ENCODE measurements around the gene GPRASP2. TPM values are rescaled to one million over a fixed set of nuclear protein-coding genes. Genes with fewer than 3 reads are reported as not detected.

The GPRASP2 gene
- total and polyA plus RNA-seq, 4 donors: 1.8 to 10.2 (median 5.4) TPM

DNA sequence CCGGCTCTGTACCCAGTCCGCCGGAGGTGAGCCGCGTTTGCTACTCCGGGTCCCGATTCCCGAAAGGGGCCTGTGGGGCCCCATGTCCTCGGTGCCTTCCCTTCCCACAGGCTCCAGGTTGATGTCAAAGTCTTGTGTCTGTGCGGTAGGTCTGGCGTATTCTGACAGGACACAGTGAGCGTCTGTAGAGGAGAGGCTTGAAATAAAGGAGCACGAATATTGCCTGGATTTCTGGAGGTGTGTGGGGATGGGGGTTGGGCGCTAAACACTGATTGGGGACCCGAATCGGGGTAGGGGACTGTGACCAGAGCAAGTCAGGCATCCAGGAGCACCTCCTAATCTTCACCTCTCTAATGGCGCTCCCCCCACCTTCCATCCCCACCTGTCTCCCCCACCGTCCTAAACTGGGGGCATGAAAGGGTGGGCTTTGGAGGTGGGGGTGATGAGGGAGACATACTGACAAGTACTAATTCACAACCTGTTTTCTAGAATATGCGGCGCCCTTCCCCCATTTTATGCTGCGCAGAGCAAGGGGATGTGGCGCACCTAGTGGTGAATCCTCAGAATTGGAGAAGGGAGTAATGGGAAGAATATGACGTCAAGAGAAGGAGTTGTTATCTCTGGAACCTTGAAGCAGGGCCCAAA, 855 bp downstream of the GPRASP2 start:
- 3% methylated on average over 23 of the region's 23 CpGs for WGBS
- H3K4me1 ChIP-seq (ENCODE audit: control insufficient read depth in 4 of 4, insufficient read depth in 4 of 4, low read length in 3 of 4): peaks cover 0 to 4% (median under 1%) of the 10 kb centered on the region in 4 donors
- H3K27ac ChIP-seq (ENCODE audit: low read depth in 1 of 2, low read length in 2 of 2): peak overlapping the region; percentile 82 to 94
- H3K9me3 ChIP-seq (ENCODE audit: control insufficient read depth in 4 of 4, low read length in 3 of 4): no peaks in the 10 kb centered on the region
- peak overlapping the region; percentile 74 to 81 (median 74) for H3K4me3 ChIP-seq (ENCODE audit: low read depth in 1 of 3, low read length in 3 of 3)
- H3K36me3 ChIP-seq (ENCODE audit: control insufficient read depth in 4 of 4, insufficient read depth in 3 of 4, low read depth in 1 of 4, low read length in 3 of 4): no peaks in the 10 kb centered on the region
- peak overlapping the region; percentile 66 to 83 for H3K9ac ChIP-seq (ENCODE audit: low read depth in 1 of 2, low read length in 2 of 2)
- DNase-seq (ENCODE audit: low spot score): peak; percentile 43
- no peaks in the 10 kb centered on the region for H3K27me3 ChIP-seq (ENCODE audit: control insufficient read depth in 4 of 4, insufficient read depth in 4 of 4, low read length in 3 of 4)
- TF ChIP-seq, protein P1, sequence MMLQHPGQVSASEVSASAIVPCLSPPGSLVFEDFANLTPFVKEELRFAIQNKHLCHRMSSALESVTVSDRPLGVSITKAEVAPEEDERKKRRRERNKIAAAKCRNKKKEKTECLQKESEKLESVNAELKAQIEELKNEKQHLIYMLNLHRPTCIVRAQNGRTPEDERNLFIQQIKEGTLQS (IDR thresholded peaks at IDR 0.05): no peak
- TF ChIP-seq FOXA2 (IDR thresholded peaks at IDR 0.05) (no peak), HNF4G (IDR thresholded peaks at IDR 0.05) (no peak), SP1 (IDR thresholded peaks at IDR 0.05) (no peak), NR2F2 (IDR thresholded peaks at IDR 0.05) (no peak), HNF4A (conservative IDR thresholded peaks at IDR 0.05) (no peak), YY1 (IDR thresholded peaks at IDR 0.05) (peak; percentile 50), REST (IDR thresholded peaks at IDR 0.05) (peak; percentile 28), EGR1 (IDR thresholded peaks at IDR 0.05; ENCODE audit: low read depth in 2 of 2) (no peak), CTCF (IDR thresholded peaks at IDR 0.05; ENCODE audit: low read depth, low read length, missing input control) (peak; percentile 62), JUND (IDR thresholded peaks at IDR 0.05) (no peak), FOXA1 (IDR thresholded peaks at IDR 0.05) (no peak), GABPA (IDR thresholded peaks at IDR 0.05 in 1 of 2, conservative IDR thresholded peaks at IDR 0.05 in 1 of 2) (no peak), RAD21 (IDR thresholded peaks at IDR 0.05) (peak; percentile 67 to 73), TAF1 (conservative IDR thresholded peaks at IDR 0.05) (no peak), RXRA (IDR thresholded peaks at IDR 0.05) (no peak)
- TF ChIP-seq, protein P2, sequence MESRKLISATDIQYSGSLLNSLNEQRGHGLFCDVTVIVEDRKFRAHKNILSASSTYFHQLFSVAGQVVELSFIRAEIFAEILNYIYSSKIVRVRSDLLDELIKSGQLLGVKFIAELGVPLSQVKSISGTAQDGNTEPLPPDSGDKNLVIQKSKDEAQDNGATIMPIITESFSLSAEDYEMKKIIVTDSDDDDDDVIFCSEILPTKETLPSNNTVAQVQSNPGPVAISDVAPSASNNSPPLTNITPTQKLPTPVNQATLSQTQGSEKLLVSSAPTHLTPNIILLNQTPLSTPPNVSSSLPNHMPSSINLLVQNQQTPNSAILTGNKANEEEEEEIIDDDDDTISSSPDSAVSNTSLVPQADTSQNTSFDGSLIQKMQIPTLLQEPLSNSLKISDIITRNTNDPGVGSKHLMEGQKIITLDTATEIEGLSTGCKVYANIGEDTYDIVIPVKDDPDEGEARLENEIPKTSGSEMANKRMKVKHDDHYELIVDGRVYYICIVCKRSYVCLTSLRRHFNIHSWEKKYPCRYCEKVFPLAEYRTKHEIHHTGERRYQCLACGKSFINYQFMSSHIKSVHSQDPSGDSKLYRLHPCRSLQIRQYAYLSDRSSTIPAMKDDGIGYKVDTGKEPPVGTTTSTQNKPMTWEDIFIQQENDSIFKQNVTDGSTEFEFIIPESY (IDR thresholded peaks at IDR 0.05): no peak
- TF ChIP-seq, protein P3, sequence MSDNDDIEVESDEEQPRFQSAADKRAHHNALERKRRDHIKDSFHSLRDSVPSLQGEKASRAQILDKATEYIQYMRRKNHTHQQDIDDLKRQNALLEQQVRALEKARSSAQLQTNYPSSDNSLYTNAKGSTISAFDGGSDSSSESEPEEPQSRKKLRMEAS (IDR thresholded peaks at IDR 0.05): no peak
